Hematopoietic multipotent progenitor cell (in vitro differentiated cells): ENCODE results near the gene MCCC1. TPM values are rescaled to one million over a fixed set of nuclear protein-coding genes. Genes with fewer than 3 reads are reported as not detected.
"Not testable (repeated sequence)": the region's sequence is repeated elsewhere in the genome, so short reads cannot be mapped to it uniquely, and the experiment has no call there.

Experiments used
- DNase-seq, 3 donors: peaks; one replicate each; pipeline ENCODE4 v3.0.0-alpha.2; 2011 to 2015; ENCODE audit warnings: low read depth in 2 of 3, low spot score in 2 of 3
- total RNA-seq: library from RNA; depleted of rRNA; stranded (reverse); fragments of >200 nt; gene quantifications from one replicate; pipeline ENCODE4 v1.2.3, GENCODE V29; 2012

MCCC1 gene
- total RNA-seq, 1 donor, result 35.3 TPM

DNA sequence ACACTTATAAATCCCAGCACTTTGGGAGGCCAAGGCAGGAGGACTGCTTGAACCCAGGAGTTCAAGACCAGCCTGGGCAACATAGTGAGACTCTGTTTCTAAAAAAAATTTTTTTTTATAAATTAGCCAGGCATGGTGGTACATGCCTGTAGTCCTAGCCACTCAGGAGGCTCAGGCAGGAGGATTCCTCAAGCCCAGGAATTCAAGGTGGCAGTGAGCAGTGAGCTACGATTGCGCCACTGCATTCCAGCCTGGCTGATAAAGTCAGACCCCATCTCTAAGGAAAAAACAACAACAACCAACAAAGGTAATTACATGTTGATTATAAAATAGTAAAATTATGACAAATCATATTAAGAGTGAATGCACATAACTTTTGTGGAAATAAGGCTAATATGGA lies 40.9 kb downstream of the MCCC1 start:
- no peak for DNase-seq

DNA sequence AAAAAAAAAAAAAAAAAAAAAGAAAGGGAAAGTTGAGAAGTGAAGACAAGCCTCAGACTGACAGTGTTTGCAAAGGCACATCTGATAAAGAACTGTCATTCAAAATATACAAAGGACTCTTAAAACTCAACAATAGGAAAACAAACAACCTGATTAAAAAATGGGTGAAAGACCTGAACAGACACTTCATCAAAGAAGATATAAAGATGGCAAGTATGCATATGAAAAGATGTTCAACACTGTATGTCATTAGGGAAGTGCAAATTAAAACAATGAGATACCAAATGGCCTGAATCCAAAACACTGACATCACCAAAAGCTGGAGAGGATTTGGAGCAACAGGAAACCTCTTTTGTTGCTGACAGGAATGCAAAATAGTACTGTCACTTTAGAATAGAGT lies 48.6 kb downstream of the MCCC1 start:
- no peak for DNase-seq

DNA sequence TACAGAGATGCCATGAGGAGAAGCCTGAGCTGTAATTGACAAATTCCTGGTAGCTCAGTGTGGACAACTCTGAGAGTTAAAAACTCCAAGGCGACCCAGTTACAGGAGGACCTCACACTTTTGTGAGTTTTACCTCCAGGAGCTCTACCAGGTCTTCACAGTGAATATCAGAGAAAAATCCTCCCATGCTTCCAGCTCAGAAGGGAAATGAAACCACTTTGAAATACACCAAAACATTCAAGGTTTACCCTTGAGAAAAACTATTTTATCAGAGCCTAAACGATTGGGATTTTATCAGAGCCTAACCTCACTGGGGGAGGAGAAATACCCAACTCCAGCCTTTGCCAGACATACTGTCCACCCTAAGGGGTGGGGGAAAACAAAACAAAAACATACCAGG lies 52.4 kb downstream of the MCCC1 start:
- no peak for DNase-seq

DNA sequence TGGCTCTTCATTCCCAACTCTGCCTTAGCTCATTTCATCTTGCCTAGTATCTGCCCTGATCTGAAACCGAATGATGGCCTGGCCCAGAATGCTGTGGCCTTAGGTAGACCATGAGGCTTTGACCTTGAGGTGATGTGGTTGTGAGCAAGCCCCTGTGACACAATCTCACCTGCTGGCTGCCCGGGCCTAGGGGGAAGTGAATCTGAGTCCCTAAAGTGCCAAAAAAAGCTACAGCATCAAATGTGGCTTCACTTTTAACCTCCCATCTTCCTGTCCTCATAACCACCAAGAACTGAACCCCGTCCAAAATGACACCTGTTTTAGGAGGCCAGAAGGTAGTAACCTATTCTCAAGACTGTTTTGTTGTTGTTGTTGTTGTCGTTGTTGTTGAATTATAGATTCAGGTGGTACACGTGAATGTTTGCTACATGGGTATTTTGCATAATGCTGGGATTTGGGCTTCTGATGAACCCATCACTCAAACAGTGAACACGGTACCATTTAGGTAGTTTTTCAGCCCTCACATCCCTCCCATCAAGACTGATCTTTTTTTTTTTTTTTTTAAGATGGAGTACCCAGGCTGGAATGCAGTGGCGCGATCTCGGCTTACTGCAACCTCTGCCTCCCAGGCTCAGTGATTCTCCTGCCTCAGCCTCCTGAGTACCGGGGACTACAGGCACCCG lies 54.6 kb downstream of the MCCC1 start:
- DNase-seq, result no peak

DNA sequence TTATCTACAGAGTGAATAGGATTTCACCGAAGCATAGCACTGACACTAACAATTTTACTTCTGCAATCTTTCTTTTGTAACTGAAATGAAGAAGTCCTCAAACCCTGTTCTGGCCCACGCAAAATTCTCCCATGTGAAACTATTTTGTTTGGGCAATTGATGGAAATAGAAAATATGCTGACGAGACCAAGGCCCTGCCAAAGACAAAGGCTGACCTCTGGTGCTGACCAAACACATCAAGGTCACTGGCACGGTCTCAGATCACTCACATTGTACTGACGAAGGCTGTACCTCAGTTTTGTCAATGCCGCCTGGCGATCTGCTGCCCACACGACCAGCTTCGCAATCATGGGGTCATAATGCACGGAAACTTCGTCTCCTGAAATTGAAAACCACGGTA lies 60.5 kb downstream of the MCCC1 start:
- no peak for DNase-seq

DNA sequence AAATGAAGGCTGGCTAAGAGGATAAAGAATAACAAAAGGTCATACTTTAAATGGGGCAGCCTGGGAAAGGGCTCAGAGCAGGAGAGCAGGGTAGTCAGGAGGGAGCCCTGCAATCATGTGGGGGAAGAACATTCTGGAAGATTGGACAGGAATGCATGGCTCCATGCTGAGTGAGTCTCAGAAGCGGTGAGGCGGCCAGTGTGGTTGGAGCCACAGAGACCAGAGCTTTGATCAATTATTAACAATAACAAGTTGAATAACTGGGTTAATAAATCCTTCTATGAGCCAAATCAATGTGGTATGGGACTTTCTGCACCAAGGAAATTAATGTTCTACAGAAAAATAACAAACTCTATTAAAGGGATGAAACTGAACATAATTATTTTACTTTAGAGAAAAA lies 61.1 kb downstream of the MCCC1 start:
- DNase-seq, result no peak

DNA sequence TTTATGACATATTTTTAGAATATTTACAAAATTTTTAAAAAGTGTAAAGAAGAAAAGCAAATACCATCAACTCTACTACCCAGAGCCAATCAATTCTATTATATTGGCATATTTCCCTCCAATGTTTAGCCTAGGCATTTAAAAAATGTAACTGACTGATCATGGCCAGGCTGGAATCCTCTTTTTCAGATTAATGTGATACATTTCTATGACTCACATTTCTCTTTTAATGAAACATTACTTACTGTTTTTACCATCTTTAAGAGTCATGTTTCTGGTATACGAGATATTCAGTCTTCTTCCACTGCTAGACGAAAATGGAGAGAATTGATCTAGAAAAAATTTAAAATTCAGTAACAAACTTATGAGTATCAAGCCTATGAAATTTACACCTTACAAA lies 65.5 kb downstream of the MCCC1 start:
- DNase-seq, result no peak

DNA sequence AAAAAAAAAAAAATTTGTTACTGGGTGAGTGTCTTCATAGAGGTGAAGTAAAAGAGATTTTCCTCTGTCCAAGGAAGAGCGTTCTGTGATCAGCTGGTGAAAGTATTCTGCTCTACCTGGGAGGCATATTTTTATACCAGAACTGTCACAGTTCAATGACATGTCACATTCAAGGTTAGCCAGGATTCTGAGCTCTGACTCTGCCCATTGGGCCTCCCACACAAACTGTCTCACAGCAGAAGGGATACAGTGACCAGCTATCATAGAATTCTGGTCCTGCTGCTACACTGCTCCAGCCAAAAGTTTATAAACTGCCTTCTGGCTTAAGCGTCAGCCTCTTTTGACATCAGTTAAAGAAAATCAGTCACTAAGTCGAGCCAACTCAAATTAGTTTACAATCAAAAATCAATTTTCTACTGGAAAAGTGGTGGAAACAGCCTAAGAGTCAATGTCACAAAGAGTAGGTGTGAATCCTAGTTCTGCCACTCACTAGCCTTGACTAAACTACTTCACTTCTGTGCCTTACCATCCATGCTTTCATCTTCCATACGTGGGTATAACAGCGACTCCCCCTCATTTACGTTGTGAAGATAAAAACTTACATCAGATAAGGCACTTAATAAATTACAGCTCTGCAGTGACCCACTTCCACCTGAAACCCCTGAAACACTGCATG lies 66.3 kb downstream of the MCCC1 start:
- DNase-seq, result no peak

DNA sequence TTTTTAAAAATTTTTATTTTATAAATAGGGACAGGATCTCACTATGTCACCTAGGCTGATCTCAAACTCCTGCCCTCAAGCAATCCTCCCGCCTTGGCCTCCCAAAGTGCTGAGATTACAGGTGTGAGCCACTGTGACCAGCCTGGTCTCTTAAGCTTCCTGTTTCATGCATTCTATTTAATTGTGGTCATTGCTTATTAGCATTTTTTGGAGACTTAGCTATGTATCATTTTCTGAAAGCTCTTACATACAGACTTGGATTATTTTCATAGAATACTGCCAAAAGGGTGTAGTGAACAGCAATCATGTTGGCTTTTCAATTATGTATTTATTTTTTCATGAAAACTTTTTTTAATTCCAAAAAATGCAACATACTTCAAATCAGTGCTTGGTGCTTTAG lies 67.5 kb downstream of the MCCC1 start:
- no peak for DNase-seq

DNA sequence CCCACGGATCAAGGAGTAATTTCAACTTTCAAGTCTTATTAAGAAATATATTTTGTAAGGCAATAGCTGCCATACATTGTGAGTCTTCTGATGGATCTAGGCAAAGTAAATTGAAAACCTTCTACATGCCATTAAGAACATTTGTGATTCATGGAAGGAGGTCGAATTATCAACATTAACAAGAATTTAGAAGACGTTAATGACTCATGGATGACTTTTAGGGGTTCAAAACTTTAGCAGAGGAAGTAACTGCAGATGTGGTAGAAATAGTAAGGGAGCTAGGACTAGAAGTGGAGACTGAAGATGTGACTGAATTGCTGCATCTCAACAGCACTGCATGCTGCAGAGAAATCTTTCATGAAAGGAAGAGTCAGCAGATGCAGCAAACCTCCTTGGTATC lies 70.9 kb downstream of the MCCC1 start:
- DNase-seq, result no peak

DNA sequence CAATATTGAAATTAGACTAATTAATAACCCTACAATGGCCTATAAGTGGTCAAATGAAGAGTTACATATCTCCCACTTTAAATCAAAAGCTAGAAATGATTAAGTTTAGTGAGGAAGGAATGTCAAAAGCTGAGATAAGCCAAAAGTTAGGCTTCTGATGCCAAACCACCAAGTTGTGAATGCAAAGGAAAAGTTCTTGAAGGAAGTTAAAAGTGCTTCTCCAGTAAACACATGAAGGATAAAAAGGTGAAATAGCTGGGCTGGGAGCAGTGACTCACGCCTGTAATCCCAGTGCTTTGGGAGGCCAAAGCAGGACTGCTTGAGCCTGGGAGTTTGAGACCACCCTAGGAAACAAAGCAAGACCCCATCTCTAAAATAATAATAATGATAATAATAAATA lies 72.0 kb downstream of the MCCC1 start:
- no peak for DNase-seq

DNA sequence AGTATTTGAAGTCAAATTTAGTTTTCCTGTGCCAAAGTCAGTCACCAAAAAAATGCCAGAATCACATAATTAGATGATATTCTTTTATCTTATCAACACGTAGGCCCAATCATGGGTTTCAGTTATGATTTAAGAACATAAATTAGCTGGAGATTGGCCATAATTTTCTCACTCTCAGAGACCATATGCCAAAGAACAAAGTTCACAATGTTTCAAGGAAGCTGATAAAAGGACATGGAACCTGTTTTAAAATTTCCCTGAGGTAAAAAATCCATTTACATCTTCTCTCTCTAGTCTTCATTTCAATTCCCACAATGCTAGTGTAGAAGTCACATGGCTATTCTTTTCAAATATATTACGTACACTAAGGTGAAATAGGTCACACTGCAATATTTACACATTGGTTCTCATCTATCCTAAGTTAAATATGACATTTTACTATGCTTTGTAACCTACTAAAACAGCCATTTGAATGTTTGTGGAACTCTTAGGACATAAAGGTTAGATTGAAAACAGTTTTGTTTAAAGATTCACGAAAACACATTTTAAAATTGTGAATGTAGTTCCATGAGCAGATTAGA lies 76.3 kb downstream of the MCCC1 start:
- DNase-seq, result no peak

DNA sequence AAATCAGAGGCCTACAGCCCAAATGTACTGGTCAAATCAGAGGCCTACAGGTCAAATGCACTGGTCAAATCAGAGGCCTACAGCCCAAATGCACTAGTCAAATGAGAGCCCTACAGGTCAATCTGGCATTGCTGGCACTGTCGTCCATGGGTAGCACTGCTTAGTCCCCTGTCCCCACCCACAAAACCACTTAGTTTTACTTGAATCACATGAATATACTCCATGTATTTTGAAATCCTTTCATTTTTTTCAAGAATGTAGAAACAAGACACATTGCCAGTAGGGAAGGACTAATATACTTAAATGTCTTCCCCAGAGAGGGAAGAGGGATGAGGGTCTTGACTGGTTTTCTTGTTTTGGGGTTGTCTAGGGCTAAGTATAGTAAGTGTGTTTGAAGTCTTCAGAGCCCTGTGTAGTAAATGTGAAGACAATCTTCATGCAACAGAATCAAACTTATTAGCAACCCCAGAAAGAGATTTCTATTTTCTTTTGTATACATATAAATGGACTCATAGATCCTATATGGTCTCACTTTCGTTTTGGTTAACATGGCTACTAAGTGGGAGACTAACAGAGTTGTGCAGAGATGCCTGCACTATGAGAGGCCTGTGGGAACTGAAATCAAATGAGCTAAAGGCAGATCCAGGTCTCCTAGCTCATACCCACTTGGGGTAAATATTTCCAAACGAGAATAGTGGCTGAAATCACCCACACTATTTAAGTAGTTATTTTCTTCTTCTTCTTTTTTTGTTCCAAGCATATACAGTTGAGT lies 80.7 kb downstream of the MCCC1 start:
- DNase-seq, result peak in 1 of 3 donors; percentile 20

DNA sequence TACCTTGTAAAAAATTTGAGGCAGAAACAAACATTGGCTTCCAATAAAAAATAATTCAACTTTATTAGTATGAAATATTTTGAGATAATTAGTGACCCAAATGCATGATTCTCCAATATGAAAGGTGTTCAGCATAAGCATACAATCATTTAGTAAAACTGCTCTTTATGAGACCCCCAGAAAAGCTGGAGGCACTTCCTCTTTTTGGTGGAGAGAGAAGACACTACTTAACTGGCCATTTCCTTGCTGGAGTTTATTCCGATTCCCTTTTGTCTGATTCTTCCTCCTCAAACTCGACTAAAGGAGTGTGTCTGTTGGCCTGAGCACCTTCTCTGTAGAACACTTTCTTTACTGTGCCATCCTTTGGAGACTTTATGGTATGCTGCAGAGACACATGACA lies 84.1 kb downstream of the MCCC1 start:
- peak in 1 of 3 donors; percentile 1 for DNase-seq

DNA sequence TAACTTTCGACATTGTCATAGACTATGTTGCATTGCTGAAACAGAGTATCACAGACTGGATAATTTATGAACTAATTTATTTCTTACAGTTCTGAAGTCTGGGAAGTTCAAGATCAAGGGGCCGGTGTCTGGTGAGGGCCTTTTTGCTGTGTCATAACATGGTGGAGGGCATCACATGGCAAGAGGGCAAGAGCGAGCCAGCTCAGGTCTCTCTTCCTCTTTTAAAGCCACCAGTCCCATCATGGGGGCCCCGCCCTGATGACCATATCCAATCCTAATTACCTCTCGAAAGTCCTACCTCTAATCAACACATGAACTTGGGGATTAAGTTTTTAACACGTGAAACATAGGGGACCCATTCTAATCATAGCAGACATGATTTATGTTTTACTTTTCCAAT lies 85.4 kb downstream of the MCCC1 start:
- DNase-seq, result no peak

DNA sequence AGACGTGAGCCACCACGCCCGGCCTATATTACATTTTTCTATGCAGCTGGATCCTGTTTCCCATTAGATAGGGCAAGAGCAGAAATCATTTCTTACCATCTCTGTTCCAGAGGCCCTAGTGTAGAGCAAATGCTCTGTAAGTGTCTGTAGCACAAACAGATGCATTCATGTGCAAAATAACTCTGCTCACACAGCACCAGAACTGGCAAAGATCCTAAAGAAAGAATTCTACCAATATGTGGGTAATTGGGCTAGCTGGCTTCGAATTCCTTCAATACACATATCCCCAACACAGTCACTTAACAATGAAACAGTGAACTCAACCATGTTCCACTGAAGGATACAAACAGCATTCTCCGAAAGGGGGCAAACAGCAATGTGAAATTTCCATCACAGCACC lies 86.2 kb downstream of the MCCC1 start:
- no peak for DNase-seq

DNA sequence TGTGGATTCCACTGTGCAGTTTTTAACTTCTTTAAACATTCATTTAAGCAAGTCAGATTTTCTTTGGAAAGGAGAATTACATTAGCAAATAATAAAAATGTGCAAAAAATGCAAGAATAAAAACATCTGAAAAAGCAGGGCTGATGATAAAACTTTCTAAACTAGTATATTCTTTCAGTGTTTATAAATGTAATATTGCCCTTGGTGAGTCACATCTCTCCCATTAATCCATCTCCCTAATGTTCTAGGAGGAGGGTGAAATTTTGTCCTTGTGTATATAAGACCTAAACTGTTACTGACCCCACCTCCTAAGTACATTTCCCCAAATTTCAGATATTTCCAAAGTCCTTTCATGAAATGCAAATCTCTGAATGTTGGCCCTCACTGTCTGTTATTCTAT lies 90.5 kb downstream of the MCCC1 start:
- DNase-seq, result no peak

DNA sequence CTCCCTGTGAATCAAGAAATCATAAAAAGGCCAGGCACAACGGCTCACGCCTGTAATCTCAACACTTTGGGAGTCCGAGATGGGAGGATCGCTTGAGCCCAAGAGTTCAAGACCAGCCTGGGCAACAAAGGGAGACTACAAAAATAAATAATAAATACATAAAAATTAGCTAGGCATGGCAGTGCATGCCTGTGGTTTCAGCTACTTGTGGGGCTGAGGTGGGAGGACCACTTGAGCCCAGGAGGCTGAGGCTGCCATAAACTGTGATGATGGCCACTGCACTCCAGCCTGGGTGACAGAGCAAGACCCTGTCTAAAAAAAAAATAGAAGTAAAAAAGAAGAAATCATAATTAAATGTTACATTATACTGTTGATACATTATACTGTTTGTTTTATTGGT lies 91.0 kb downstream of the MCCC1 start:
- DNase-seq, result no peak

DNA sequence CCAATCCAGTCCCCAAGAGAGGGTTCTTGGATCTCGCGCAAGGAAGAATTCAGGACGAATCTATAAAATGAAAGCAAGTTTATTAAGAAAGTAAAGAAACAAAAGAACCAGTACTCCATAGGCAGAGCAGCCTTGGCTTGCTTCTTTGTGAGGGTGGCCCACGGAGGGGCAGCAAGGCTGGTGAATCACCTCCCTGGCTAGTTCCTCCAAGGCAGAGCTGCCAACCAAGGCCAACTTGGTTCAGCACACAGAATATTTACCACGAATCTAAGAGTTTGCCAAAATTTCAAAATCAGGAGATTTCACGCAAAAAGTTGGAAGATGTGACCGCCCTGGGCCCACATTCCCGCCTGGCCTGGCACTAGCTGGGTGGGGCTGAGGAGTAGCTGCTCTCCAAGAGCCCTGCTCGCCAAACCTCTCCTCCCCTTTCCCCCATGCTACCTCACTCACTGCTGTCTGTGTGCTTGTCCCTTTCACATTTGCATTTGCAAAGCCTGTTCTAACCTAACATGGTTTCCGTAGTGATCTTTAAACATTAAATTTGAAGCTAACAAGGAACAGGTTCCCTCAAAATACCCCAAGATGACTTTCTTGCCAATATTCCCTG lies 92.8 kb downstream of the MCCC1 start:
- DNase-seq, result no peak

DNA sequence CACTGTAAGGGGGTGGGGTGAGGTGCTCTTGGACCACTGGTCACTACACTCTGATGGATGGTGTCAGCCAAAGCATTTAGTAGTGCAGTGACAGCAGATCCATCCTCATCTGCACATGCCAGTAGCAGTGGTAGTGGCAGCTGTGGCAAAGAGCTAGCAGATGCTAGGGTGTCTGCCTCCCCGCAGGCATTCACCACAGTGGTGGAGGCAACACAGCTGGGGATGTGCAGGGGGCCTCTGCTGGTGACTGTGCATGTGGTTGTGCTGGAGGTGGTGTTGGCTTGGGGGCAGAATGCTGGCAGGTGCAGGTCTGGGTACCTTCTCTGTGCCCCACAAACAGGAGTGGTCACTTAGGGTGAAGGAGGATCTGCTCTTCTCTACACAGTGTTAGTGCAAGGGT lies 99.5 kb downstream of the MCCC1 start:
- no peak for DNase-seq

DNA sequence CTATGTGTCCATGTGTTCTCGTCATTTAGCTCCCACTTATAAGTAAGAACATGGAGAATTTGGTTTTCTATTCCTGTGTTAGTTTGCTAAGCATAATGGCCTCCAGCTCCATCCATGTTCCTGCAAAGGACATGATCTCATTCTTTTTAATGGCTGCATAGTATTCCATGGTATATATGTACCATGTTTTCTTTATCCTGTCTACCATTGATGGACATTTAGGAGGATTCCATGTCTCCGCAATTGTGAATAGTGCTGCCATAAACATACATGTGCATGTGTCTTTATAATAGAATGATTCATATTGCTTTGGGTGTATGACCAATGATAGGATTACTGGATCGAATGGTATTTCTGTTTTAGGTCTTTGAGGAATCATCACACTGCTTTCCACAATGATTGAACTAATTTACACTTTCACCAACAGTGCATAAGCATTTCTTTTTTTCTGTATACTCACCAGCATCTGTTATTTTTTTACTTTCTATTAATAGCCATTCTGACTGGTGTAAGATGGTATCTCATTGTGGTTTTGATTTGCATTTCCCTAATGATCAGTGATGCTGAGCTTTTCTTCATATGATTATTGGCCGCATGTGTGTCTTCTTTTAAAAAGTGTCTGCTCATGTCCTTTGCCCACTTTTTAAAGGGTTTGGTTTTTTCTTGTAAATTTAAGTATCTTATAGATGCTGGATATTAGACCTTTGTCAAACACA lies 105.7 kb downstream of the MCCC1 start:
- not testable (repeated sequence) for DNase-seq
